ENCODE results near the gene SLC46A1.

The SLC46A1 gene

GRCh38 chr17:28365487-28365886 is 40.5 kb downstream of the SLC46A1 start:
- Histone ChIP-seq H3K36me3 (ENCODE audit: insufficient read depth, low read length) (peaks cover 31% of the 10 kb centered on the region), H3K9ac (ENCODE audit: low read depth, low read length) (no peak overlapping the region), H3K4me1 (ENCODE audit: control insufficient read depth, insufficient read depth, low read length) (no peaks in the 10 kb centered on the region), H3K4me3 (ENCODE audit: low read length) (no peak overlapping the region), H3K27me3 (ENCODE audit: control insufficient read depth, insufficient read depth, low read length) (no peaks in the 10 kb centered on the region), H3K9me3 (replicated peaks; ENCODE audit: low read length) (no peaks in the 10 kb centered on the region), H3K4me2 (ENCODE audit: low read length) (no peak overlapping the region)

- Histone ChIP-seq H3K4me2 (ENCODE audit: low read length) (no peak within 1 kb of the TSS), H3K27me3 (ENCODE audit: control insufficient read depth, insufficient read depth, low read length) (no peaks in the 10 kb centered on the region), H3K4me3 (ENCODE audit: low read length) (no peak within 1 kb of the TSS), H3K36me3 (ENCODE audit: insufficient read depth, low read length) (peaks cover 37% of the 10 kb centered on the region), H3K9ac (ENCODE audit: low read depth, low read length) (no peak within 1 kb of the TSS), H3K4me1 (ENCODE audit: control insufficient read depth, insufficient read depth, low read length) (no peaks in the 10 kb centered on the region), H3K9me3 (replicated peaks; ENCODE audit: low read length) (no peaks in the 10 kb centered on the region)
Measured at GRCh38 chr17:28364665-28365363, 41.2 kb downstream of the SLC46A1 start, which contains the start of gene SEBOX. Gene SEBOX (minus strand): TSS chr17:28365199. CDS start chr17:28365151, 48 bp downstream.

- no peaks in the 10 kb centered on the region for H3K9me3 ChIP-seq (replicated peaks; ENCODE audit: low read length)
- no peak overlapping the region for H3K4me2 ChIP-seq (ENCODE audit: low read length)
- H3K36me3 ChIP-seq (ENCODE audit: insufficient read depth, low read length), result peaks cover 43% of the 10 kb centered on the region
- H3K9ac ChIP-seq (ENCODE audit: low read depth, low read length), result no peak overlapping the region
- no peaks in the 10 kb centered on the region for H3K27me3 ChIP-seq (ENCODE audit: control insufficient read depth, insufficient read depth, low read length)
- H3K4me3 ChIP-seq (ENCODE audit: low read length), result no peak overlapping the region
- H3K4me1 ChIP-seq (ENCODE audit: control insufficient read depth, insufficient read depth, low read length), result no peaks in the 10 kb centered on the region
Measured at GRCh38 chr17:28363776-28364650, 42.0 kb downstream of the SLC46A1 start.

- H3K4me1 ChIP-seq (ENCODE audit: control insufficient read depth, insufficient read depth, low read length), result peaks cover 4% of the 10 kb centered on the region
- peaks cover 45% of the 10 kb centered on the region for H3K36me3 ChIP-seq (ENCODE audit: insufficient read depth, low read length)
- H3K27me3 ChIP-seq (ENCODE audit: control insufficient read depth, insufficient read depth, low read length), result no peaks in the 10 kb centered on the region
- H3K9ac ChIP-seq (ENCODE audit: low read depth, low read length), result no peak overlapping the region
- H3K9me3 ChIP-seq (replicated peaks; ENCODE audit: low read length), result no peaks in the 10 kb centered on the region
- no peak overlapping the region for H3K4me3 ChIP-seq (ENCODE audit: low read length)
- H3K4me2 ChIP-seq (ENCODE audit: low read length), result no peak overlapping the region
Measured at GRCh38 chr17:28363186-28363585, 42.8 kb downstream of the SLC46A1 start.

GRCh38 chr17:28357901-28358197 is 48.2 kb downstream of the SLC46A1 start:
- Histone ChIP-seq H3K27me3 (ENCODE audit: control insufficient read depth, insufficient read depth, low read length) (no peaks in the 10 kb centered on the region), H3K9ac (ENCODE audit: low read depth, low read length) (peak overlapping the region; percentile 100), H3K4me2 (ENCODE audit: low read length) (peak overlapping the region; percentile 78), H3K9me3 (replicated peaks; ENCODE audit: low read length) (no peaks in the 10 kb centered on the region), H3K4me3 (ENCODE audit: low read length) (peak overlapping the region; percentile 99), H3K36me3 (ENCODE audit: insufficient read depth, low read length) (peaks cover 52% of the 10 kb centered on the region), H3K4me1 (ENCODE audit: control insufficient read depth, insufficient read depth, low read length) (peaks cover 17% of the 10 kb centered on the region)

GRCh38 chr17:28357061-28357900 is 48.7 kb downstream of the SLC46A1 start, which contains the start of gene POLDIP2:
Gene POLDIP2 (minus strand): TSS chr17:28357527. CDS start chr17:28357448, 79 bp downstream.
- Histone ChIP-seq H3K9ac (ENCODE audit: low read depth, low read length) (peak within 1 kb of the TSS; percentile 100), H3K36me3 (ENCODE audit: insufficient read depth, low read length) (peaks cover 54% of the 10 kb centered on the region), H3K4me2 (ENCODE audit: low read length) (peak within 1 kb of the TSS; percentile 97), H3K4me3 (ENCODE audit: low read length) (peak within 1 kb of the TSS; percentile 99), H3K9me3 (replicated peaks; ENCODE audit: low read length) (no peaks in the 10 kb centered on the region), H3K4me1 (ENCODE audit: control insufficient read depth, insufficient read depth, low read length) (peaks cover 17% of the 10 kb centered on the region), H3K27me3 (ENCODE audit: control insufficient read depth, insufficient read depth, low read length) (no peaks in the 10 kb centered on the region)

GRCh38 chr17:28350271-28350670 is 55.7 kb downstream of the SLC46A1 start:
- H3K4me2 ChIP-seq (ENCODE audit: low read length), result no peak overlapping the region
- no peak overlapping the region for H3K9ac ChIP-seq (ENCODE audit: low read depth, low read length)
- H3K9me3 ChIP-seq (replicated peaks; ENCODE audit: low read length), result no peaks in the 10 kb centered on the region
- peaks cover 30% of the 10 kb centered on the region for H3K4me1 ChIP-seq (ENCODE audit: control insufficient read depth, insufficient read depth, low read length)
- no peaks in the 10 kb centered on the region for H3K27me3 ChIP-seq (ENCODE audit: control insufficient read depth, insufficient read depth, low read length)
- H3K36me3 ChIP-seq (ENCODE audit: insufficient read depth, low read length), result peaks cover 85% of the 10 kb centered on the region
- no peak overlapping the region for H3K4me3 ChIP-seq (ENCODE audit: low read length)

- no peaks in the 10 kb centered on the region for H3K9me3 ChIP-seq (replicated peaks; ENCODE audit: low read length)
- H3K36me3 ChIP-seq (ENCODE audit: insufficient read depth, low read length), result peaks cover 86% of the 10 kb centered on the region
- H3K9ac ChIP-seq (ENCODE audit: low read depth, low read length), result no peak overlapping the region
- peaks cover 30% of the 10 kb centered on the region for H3K4me1 ChIP-seq (ENCODE audit: control insufficient read depth, insufficient read depth, low read length)
- no peak overlapping the region for H3K4me2 ChIP-seq (ENCODE audit: low read length)
- no peaks in the 10 kb centered on the region for H3K27me3 ChIP-seq (ENCODE audit: control insufficient read depth, insufficient read depth, low read length)
- H3K4me3 ChIP-seq (ENCODE audit: low read length), result no peak overlapping the region
Measured at GRCh38 chr17:28348979-28349378, 57.0 kb downstream of the SLC46A1 start.

- peak overlapping the region; percentile 48 for H3K9ac ChIP-seq (ENCODE audit: low read depth, low read length)
Measured at GRCh38 chr17:28347261-28347891, 58.6 kb downstream of the SLC46A1 start.

GRCh38 chr17:28346746-28347246 is 59.2 kb downstream of the SLC46A1 start:
- H3K9ac ChIP-seq (ENCODE audit: low read depth, low read length), result peak overlapping the region; percentile 34
- no peak overlapping the region for H3K4me3 ChIP-seq (ENCODE audit: low read length)
- H3K36me3 ChIP-seq (ENCODE audit: insufficient read depth, low read length), result peaks cover 91% of the 10 kb centered on the region
- H3K4me2 ChIP-seq (ENCODE audit: low read length), result peak overlapping the region; percentile 10
- H3K4me1 ChIP-seq (ENCODE audit: control insufficient read depth, insufficient read depth, low read length), result peaks cover 30% of the 10 kb centered on the region
- H3K9me3 ChIP-seq (replicated peaks; ENCODE audit: low read length), result no peaks in the 10 kb centered on the region
- H3K27me3 ChIP-seq (ENCODE audit: control insufficient read depth, insufficient read depth, low read length), result no peaks in the 10 kb centered on the region

More at GRCh38 chr17:28347261-28347891, 58.6 kb downstream of the SLC46A1 start:
- H3K4me2 ChIP-seq (ENCODE audit: low read length), result peak overlapping the region; percentile 10
- no peaks in the 10 kb centered on the region for H3K9me3 ChIP-seq (replicated peaks; ENCODE audit: low read length)
- H3K27me3 ChIP-seq (ENCODE audit: control insufficient read depth, insufficient read depth, low read length), result no peaks in the 10 kb centered on the region
- peaks cover 88% of the 10 kb centered on the region for H3K36me3 ChIP-seq (ENCODE audit: insufficient read depth, low read length)
- H3K4me1 ChIP-seq (ENCODE audit: control insufficient read depth, insufficient read depth, low read length), result peaks cover 30% of the 10 kb centered on the region
- H3K4me3 ChIP-seq (ENCODE audit: low read length), result no peak overlapping the region
